ENCODE results near the gene SPOCD1.

Gene SPOCD1

DNA sequence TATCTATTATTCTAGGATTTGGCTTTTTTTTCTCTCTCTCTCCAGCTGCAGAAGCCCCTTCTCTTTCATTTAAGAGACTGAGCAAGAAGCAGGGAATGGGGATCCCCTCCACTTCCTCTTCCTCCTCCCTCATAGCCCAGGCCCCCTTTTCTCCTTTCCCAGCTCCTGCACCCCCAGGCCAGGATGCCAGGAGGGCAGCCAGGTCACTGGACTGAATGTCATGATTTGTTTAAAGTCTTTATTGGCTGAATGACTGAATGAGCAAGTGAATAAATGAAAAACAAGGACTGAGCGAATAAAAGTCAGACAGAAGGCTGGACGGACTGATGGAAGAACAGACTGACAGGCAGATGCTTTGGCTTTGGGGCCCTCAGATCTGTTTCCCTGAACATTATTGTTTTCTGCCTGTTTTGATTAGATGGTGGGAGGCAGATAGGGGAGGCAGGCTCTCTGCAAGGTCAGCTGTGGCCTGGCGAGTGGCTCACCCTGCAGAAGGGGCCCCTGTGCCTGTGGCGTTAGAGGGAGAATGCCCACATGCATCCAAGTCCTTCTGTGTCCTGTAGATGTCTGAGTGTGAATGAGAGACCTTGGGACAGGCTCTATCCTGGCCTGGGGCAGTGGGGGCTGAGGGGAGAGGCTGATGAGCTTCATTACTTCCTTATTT lies 31.3 kb downstream of the SPOCD1 start:
- Mint-ChIP-seq H3K4me1 (peaks cover 11% of the 10 kb centered on the region), H3K9me3 (no peaks in the 10 kb centered on the region), H3K4me3 (no peak overlapping the region), H3K27ac (no peak overlapping the region), H3K27me3 (peaks cover 42% of the 10 kb centered on the region), H3K36me3 (no peaks in the 10 kb centered on the region)
- DNase-seq = no peak
- CTCF ChIA-PET = interaction anchor here (0.9 kb wide), 1 partner anchor 18 kb away, joined by 3 read pairs; no protein-coding TSS in a partner anchor

DNA sequence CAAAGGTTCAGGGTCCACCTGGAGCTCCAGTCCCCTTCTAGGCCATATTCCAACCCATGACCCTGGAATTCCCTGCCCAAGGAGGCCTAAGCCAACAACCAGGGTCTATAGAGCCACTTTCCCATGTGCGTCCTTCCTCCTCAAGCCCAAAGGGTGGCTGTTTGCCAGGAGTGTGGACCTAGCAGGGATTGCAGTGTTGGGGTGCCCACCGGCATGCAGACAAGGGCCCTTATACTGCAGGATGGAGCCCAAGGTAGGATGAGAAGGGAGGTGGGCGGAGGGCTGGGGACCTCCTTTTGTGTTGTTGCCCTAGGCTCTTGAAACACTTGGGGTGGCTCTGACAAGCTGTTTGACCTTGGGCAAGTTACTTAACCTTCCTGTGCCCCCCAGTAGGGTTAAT lies 32.0 kb downstream of the SPOCD1 start:
- no peaks in the 10 kb centered on the region for H3K9me3 Mint-ChIP-seq
- peaks cover 44% of the 10 kb centered on the region for H3K27me3 Mint-ChIP-seq
- H3K27ac Mint-ChIP-seq = no peak overlapping the region
- H3K36me3 Mint-ChIP-seq = no peaks in the 10 kb centered on the region
- H3K4me1 Mint-ChIP-seq = peaks cover 8% of the 10 kb centered on the region
- DNase-seq = no peak
- CTCF ChIA-PET = no interaction called here
- H3K4me3 Mint-ChIP-seq = no peak overlapping the region

DNA sequence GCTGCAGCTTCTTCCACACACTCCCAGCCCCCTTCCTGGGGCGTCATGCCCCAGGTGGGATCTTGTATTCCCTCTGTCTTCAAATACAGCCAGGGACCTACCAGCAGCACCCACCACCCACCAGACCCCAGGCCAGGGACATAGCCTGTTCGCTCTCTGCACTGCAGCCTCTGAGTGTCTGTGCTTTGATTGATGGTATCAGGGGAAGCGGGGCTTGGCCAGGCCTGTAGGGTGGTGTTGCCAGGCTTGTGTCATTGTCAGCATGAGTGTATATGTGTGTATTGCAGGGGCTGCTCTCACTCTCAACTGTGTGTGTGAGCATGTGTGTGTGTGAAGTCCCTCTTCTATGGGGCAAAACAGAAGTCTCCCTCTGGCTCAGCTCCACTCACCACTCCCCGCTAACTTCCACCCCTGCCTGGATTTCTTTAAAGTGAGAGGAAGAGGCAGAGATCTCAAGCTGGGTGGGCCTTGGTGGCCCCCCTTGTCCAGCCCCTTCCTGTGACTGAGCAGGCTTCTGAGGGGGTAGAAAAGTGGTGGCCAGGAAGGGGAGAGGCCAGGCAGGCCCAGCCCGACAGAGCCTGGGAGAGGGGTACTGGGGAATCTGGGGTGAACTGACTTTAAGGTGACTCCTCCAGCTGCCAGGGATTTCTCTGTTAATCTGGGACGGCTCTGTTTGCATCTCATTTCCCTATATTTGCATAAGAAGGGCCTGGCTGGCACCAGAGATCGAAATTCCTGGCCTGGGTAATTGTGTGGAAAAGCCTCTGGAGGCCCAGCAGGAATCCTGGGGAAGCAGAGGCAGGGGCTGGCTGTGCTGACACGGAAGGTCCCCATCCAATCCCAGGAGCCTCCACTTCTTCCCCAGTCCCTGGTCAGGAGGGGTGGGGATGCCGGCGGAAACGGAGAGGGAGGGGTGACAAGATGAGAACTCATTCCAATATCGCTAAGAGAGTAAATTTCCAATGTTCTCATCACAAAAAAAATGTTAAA lies 33.1 kb downstream of the SPOCD1 start:
- Mint-ChIP-seq H3K27ac (no peak overlapping the region), H3K9me3 (no peaks in the 10 kb centered on the region), H3K27me3 (peaks cover 53% of the 10 kb centered on the region), H3K4me3 (no peak overlapping the region), H3K4me1 (peaks cover 3% of the 10 kb centered on the region), H3K36me3 (no peaks in the 10 kb centered on the region)
- CTCF ChIA-PET = no interaction called here
- DNase-seq = no peak

DNA sequence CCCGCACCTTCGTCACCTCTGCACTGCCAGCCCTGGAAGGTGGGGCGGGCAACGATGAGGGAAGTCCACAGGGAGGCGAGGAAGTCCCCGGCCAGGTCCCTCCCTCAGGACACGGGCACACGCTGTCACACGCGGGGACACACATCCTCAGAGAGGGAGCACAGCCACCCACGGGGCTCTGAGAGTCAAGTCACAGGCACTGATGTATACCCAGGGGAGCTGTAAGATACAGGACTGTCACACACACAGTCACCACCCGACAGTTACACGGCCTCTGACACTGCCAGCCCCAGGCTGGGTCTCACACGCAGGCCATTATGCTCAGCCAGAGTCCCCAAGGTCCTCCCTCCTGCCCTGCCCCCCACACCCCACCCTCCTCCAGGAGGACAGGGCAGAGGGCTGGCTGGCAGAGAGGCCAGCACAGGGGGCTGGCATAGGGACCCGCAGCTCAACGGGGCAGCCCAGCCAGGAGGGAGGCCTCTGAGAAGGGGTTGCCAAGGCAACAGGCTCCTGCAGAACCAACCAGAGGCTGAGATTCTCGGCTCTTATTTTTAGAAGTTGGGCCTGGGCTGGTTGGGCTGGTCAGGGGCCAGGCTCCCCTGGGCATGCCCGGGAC lies 34.0 kb downstream of the SPOCD1 start:
- Mint-ChIP-seq H3K27ac (no peak overlapping the region), H3K4me3 (no peak overlapping the region), H3K9me3 (no peaks in the 10 kb centered on the region), H3K4me1 (no peaks in the 10 kb centered on the region), H3K27me3 (peaks cover 53% of the 10 kb centered on the region), H3K36me3 (no peaks in the 10 kb centered on the region)
- DNase-seq = no peak
- CTCF ChIA-PET = no interaction called here

DNA sequence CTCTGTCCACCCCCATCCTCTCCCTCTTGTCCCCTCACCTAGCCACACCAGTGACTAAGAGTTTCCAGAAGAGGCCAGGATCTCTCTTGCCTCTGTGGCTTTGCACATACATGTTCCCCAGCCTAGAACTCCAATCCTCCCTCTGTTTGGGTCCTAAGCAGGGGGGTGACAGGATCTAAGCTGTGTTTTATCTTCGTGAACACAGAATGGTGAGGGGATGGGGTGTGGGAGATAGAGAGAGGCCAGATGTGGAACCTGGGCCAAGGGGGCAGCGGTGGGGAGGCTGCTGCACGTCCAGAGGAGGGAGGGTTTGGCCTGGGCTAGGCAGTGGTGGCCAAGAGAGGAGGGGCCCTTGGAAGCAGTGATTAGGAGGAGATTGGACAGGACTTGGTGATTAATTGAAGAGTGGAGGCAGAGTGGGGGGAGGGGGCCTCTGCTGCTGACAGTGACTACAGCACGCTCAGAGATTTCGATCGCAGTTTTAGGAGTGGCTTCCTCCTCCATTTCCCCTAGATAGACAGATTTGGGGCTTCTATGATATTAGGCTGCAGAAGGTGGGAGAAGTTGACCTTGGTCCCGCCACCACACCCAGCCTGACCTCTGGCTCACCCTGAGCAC lies 34.6 kb downstream of the SPOCD1 start:
- no peak for DNase-seq
- Mint-ChIP-seq H3K27ac (no peak overlapping the region), H3K4me1 (no peaks in the 10 kb centered on the region), H3K9me3 (no peaks in the 10 kb centered on the region), H3K27me3 (peaks cover 58% of the 10 kb centered on the region), H3K36me3 (no peaks in the 10 kb centered on the region), H3K4me3 (no peak overlapping the region)
- CTCF ChIA-PET = no interaction called here

DNA sequence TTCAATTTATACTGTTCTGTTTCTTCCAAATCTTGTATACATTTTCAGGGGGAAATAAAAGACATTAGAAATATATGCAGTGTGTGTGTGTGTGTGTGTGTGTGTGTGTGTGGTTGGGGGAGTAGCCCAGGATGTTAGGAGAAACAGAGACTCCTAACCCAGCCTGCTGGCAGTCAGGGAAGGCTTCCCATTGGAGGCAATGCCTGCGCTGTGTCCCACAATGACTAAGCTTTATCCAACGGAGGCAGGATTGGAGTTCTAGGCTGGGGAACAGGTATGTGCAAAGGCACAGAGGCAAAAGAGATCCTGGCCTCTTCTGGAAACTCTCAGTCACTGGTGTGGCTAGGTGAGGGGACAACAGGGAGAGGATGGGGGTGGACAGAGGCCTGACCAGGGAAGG lies 35.2 kb downstream of the SPOCD1 start:
- peaks cover 64% of the 10 kb centered on the region for H3K27me3 Mint-ChIP-seq
- H3K27ac Mint-ChIP-seq = no peak overlapping the region
- H3K4me3 Mint-ChIP-seq = no peak overlapping the region
- no peak for DNase-seq
- H3K36me3 Mint-ChIP-seq = no peaks in the 10 kb centered on the region
- CTCF ChIA-PET = no interaction called here
- H3K9me3 Mint-ChIP-seq = no peaks in the 10 kb centered on the region
- no peaks in the 10 kb centered on the region for H3K4me1 Mint-ChIP-seq

DNA sequence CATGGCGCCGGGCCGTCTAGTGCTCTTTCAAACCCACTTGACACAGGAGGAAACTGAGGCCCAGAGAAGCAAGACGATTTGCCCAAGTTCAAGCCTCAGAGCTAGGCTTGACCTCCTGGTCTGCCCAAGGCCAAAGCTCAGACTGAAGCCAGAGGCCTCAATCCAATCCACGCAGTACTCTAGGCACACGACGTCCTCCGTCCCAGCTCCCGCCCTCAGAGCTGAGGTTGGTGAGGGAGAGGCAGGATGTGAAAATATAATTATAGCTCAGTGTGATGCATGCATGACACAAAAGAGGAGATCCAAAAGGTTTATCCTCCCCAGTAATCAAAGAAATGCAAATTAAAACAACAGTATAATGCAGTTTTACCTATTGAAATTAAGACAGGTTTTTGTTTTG lies 36.1 kb downstream of the SPOCD1 start:
- no peaks in the 10 kb centered on the region for H3K4me1 Mint-ChIP-seq
- CTCF ChIA-PET = interaction anchor here (0.5 to 1.6 kb wide), 2 partner anchors 19 to 272 kb away, joined by 3 to 4 read pairs; no protein-coding TSS in a partner anchor
- peaks cover 71% of the 10 kb centered on the region for H3K27me3 Mint-ChIP-seq
- no peaks in the 10 kb centered on the region for H3K9me3 Mint-ChIP-seq
- H3K36me3 Mint-ChIP-seq = no peaks in the 10 kb centered on the region
- DNase-seq = no peak
- H3K4me3 Mint-ChIP-seq = no peak overlapping the region
- no peak overlapping the region for H3K27ac Mint-ChIP-seq

DNA sequence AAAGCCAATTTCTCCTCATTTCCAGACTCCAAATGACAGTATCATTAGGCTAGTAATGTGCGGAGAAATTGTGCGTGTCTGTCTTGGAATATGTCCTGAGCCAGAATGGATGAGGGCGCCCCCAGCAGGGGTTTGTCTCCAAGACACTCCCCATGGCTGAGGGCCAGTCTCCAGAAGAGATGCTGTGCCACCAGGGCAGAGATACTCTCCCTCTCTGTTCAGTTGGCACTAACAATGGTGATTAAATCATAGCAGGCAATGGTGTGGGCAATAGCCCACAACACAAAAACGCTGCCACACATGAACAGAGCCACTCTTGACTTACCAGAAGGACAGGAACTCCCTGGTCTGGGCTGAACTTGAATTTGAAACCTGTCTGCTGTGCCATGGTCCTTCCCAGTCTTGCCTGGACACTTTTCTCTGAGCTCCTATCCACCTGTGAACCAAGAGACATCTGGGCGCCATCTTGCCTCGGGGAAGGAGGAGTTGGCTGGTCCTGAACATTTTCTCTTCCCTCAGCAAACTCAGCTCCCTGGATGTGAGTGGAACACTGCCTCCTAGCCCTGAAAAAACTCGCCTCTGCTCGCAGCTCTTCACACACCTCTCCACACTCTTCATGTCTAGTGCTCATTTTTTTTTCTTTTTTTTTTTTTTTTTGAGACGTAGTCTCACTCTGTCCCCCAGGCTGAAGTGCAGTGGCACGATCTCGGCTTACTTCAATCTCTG lies 36.9 kb downstream of the SPOCD1 start:
- no peak for DNase-seq
- Mint-ChIP-seq H3K36me3 (no peaks in the 10 kb centered on the region), H3K4me1 (no peaks in the 10 kb centered on the region), H3K4me3 (no peak overlapping the region), H3K9me3 (no peaks in the 10 kb centered on the region), H3K27ac (no peak overlapping the region), H3K27me3 (peaks cover 73% of the 10 kb centered on the region)
- CTCF ChIA-PET = interaction anchor here (1.6 to 2.8 kb wide), 2 partner anchors 10 to 18 kb away, joined by 4 to 14 read pairs; no protein-coding TSS in a partner anchor

DNA sequence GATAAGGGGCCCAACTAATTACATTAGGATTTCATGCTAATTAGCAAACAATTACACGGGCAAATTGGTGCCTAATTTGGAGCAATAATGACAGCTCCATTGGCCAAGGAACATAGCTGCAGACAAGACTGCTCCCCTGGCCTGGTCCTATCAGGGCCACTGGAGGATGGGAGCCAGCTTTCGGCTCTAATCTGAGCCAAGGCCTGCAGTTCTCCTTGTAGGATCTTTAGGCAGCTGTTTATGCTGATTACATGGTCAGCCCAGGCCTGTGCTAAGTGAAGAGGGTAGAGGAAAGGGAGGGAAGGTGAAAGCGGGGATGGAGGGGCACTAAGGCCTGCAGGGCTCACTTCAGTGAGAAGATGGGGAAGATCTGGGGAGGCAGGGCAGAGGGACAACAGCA lies 39.3 kb downstream of the SPOCD1 start:
- Mint-ChIP-seq H3K27me3 (peaks cover 88% of the 10 kb centered on the region), H3K27ac (no peak overlapping the region), H3K4me3 (no peak overlapping the region), H3K36me3 (no peaks in the 10 kb centered on the region), H3K4me1 (peaks cover 13% of the 10 kb centered on the region), H3K9me3 (no peaks in the 10 kb centered on the region)
- no peak for DNase-seq
- CTCF ChIA-PET = interaction anchor here (1.0 to 2.8 kb wide), 2 partner anchors 9 to 12 kb away, joined by 3 to 14 read pairs; no protein-coding TSS in a partner anchor

DNA sequence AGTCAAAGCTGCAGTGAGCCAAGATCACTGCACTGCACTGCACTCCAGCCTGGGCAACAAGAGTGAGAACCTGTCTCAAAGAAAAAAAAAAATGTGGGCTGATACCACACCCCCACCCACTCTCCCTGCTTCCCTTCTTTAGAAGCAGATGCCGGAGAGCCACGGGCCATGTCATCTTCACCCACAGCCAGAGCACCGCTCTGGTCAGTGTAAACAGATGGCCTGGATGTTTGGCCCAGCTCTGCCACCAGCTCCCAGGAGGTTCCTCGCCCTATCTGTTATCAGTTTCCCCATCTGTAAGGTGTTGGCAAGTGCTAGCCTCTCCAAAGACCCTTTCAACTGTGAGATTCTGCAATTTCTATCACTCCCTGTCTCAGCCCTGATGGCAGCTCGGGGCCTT lies 39.8 kb downstream of the SPOCD1 start:
- H3K9me3 Mint-ChIP-seq = no peaks in the 10 kb centered on the region
- no peaks in the 10 kb centered on the region for H3K36me3 Mint-ChIP-seq
- H3K4me1 Mint-ChIP-seq = peaks cover 15% of the 10 kb centered on the region
- peaks cover 88% of the 10 kb centered on the region for H3K27me3 Mint-ChIP-seq
- CTCF ChIA-PET = interaction anchor here (1.0 kb wide), 1 partner anchor 9 kb away, joined by 3 read pairs; no protein-coding TSS in a partner anchor
- H3K27ac Mint-ChIP-seq = no peak overlapping the region
- no peak for DNase-seq
- no peak overlapping the region for H3K4me3 Mint-ChIP-seq

DNA sequence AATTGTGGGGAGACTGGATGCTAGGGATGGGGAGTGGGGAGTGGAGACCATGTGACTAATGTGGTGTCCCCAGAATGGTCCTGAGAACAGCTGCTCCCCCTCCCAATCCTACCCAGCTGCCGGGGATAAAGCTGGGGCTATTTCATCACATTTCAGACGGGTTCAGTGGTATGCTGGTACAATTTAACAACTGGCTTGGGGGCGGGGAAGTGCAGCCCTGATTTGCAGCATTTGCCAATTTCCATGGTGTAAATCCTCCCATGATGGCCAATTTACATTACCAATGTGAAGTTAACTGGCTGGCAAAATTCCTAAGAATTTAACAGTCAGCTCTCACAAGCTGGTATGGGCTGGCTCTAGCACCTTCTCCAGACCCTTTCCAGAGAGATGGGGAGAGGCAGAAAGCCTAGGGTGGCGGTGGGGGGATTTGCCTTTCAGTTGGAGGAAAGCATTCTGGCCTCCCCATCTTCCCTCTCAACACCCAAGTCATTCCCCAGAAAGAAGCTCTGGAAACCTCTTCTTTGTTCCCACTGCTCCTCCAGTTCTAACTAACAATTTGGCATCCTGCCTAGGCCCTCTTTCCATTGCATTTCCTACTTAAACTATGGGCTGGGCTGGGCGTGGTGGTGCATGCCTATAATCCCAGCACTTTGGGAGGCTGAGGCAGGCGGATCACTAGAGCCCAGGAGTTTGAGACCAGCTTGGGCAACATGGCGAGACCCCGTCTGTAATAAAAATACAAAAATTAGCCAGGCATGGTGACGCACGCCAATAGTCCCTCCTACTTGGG lies 40.4 kb downstream of the SPOCD1 start:
- peaks cover 18% of the 10 kb centered on the region for H3K4me1 Mint-ChIP-seq
- no peak overlapping the region for H3K27ac Mint-ChIP-seq
- peaks cover 93% of the 10 kb centered on the region for H3K27me3 Mint-ChIP-seq
- no peaks in the 10 kb centered on the region for H3K9me3 Mint-ChIP-seq
- no peak for DNase-seq
- CTCF ChIA-PET = interaction anchor here (1.0 kb wide), 1 partner anchor 8 kb away, joined by 3 read pairs; no protein-coding TSS in a partner anchor
- no peaks in the 10 kb centered on the region for H3K36me3 Mint-ChIP-seq
- H3K4me3 Mint-ChIP-seq = no peak overlapping the region

DNA sequence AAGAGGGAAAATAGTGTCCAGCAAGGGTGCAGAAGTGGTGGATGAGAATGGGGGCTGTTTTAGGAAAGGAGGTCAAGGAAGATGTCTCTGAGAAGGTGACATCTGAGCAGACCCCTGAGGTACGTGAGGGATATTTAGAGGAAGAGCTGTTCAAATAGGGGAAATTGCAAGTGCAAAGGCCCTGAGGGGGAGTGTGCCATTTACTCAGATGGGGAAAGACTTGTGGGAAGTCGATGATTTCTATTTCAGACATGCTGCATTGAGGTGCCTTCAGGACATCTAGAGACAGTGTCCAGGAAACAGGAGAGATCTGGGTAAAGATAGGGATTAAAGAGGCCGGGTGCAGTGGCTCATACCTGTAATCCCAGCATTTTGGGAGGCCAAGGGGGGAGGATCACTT lies 41.3 kb downstream of the SPOCD1 start:
- CTCF ChIA-PET = no interaction called here
- no peaks in the 10 kb centered on the region for H3K9me3 Mint-ChIP-seq
- DNase-seq = no peak
- H3K4me3 Mint-ChIP-seq = no peak overlapping the region
- H3K27ac Mint-ChIP-seq = no peak overlapping the region
- no peaks in the 10 kb centered on the region for H3K36me3 Mint-ChIP-seq
- peaks cover 18% of the 10 kb centered on the region for H3K4me1 Mint-ChIP-seq
- peaks cover 96% of the 10 kb centered on the region for H3K27me3 Mint-ChIP-seq

DNA sequence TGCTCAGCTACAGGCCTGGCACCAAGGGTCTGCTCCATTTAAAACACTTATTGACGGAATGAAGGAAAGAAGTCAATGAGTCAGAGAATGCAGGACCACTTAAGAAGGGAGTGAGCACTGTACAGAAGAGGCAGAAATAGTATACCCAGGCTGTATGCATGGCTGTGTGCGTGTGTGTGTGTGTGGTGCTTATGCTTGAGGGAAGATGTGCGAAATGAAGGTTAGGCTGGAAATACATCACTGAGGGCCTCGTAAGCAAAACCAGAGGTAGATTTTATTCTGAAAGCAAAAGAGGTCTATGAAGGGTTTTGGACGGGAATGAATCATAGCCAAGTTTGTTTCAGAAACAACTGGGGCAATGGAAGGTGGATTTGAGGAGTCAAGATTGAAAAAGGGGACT lies 42.0 kb downstream of the SPOCD1 start:
- Mint-ChIP-seq H3K9me3 (no peaks in the 10 kb centered on the region), H3K36me3 (no peaks in the 10 kb centered on the region), H3K4me3 (no peak overlapping the region), H3K4me1 (peaks cover 20% of the 10 kb centered on the region), H3K27ac (no peak overlapping the region), H3K27me3 (peaks cover 95% of the 10 kb centered on the region)
- DNase-seq = no peak
- CTCF ChIA-PET = no interaction called here

Data from activated naive CD4-positive, alpha-beta T cell treated with anti-CD3 and anti-CD28 coated beads, Interleukin-2, amount 10 ng/mL, durations not matched to agents 7 days and 5 days (primary cell).